Fibroblast of the aortic adventitia (primary cell): ENCODE measurements around the gene JPH4. TPM values are rescaled to one million over a fixed set of nuclear protein-coding genes. Genes with fewer than 3 reads are reported as not detected.
A peak's percentile ranks its signal among the peaks of the same experiment; 100 is the strongest.
"Not testable (repeated sequence)": the region's sequence is repeated elsewhere in the genome, so short reads cannot be mapped to it uniquely, and the experiment has no call there.

ENCODE experiments used
- DNase-seq: peaks from one replicate; pipeline ENCODE4 v3.0.0-alpha.2; 2010; ENCODE audit warnings: low read depth
- H3K4me3 ChIP-seq: 2 replicates; pipeline ENCODE4 v1.5.1; 2011; ENCODE audit warnings: low read depth, mild to moderate bottlenecking, control low read depth, low read length, moderate library complexity
- total RNA-seq: library from RNA; depleted of rRNA; stranded (reverse); fragments of >200 nt; gene quantifications from 2 replicates; pipeline ENCODE4 v1.2.3, GENCODE V29; 2012; ENCODE audit warnings: low replicate concordance
- TF ChIP-seq, protein P1 (sequence below): IDR thresholded peaks from 2 replicates; pipeline ENCODE4 v1.5.1; 2011; ENCODE audit warnings: mild to moderate bottlenecking, low read length, control low read depth, inconsistent platforms; ENCODE audit not compliant: insufficient read depth

The JPH4 gene
- total RNA-seq, 1 donor, result not detected

DNA sequence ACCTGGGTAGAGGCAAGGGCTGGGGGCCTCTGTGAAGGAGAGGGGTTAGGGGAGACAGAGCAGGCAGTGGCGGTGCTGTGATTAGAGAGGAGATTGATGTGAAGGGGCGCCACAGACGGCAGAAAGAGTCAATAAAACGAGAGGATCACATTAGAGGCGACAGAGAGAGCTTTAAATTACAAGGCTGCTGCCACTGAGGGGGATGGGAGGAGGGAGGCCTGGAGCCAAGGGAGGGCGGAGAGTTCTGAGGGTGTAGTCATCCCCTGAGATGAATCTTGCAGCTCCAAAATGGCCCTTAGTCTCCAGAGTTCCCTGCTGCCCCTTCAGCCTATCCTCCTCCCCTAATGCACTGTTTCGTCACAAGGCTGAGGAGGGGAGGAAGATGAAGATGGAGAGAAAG lies 39.8 kb downstream of the JPH4 start:
- peak; percentile 27 for DNase-seq
- TF ChIP-seq, protein P1, sequence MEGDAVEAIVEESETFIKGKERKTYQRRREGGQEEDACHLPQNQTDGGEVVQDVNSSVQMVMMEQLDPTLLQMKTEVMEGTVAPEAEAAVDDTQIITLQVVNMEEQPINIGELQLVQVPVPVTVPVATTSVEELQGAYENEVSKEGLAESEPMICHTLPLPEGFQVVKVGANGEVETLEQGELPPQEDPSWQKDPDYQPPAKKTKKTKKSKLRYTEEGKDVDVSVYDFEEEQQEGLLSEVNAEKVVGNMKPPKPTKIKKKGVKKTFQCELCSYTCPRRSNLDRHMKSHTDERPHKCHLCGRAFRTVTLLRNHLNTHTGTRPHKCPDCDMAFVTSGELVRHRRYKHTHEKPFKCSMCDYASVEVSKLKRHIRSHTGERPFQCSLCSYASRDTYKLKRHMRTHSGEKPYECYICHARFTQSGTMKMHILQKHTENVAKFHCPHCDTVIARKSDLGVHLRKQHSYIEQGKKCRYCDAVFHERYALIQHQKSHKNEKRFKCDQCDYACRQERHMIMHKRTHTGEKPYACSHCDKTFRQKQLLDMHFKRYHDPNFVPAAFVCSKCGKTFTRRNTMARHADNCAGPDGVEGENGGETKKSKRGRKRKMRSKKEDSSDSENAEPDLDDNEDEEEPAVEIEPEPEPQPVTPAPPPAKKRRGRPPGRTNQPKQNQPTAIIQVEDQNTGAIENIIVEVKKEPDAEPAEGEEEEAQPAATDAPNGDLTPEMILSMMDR, result no peak
- H3K4me3 ChIP-seq, result no peak overlapping the region

DNA sequence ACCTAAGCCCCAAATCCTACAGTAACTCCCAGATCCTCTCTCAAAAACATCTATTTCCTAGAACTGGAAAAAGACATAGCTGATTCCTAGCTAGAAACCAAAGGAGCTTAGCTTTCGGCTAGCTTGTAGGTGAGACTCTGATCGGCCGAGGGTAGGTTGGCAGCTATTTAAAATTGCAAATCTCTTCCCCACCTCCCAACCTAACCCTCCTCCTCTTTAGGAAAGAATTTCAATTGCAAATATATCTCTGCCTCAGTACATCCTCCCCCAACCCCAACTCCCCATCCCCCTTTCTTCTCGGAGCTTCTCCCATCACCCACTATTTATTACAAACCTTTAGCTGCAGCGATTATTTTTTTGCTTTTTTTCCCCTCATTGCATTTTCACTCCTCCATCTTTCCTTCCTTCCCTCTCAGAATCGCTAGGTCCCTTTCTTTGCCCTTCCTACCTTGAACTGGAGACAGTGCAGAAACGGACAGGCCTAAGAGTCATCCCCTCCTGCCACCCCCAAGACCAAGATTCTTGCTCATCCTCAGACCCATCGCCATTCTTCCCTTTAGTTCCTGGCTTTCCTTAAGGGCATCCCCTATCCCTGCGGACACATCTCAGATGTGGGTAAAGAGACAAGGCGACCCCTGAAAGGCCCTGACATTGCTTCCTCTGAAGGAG lies 40.4 kb downstream of the JPH4 start:
- no peak overlapping the region for H3K4me3 ChIP-seq
- TF ChIP-seq, protein P1, result no peak
- no peak for DNase-seq

DNA sequence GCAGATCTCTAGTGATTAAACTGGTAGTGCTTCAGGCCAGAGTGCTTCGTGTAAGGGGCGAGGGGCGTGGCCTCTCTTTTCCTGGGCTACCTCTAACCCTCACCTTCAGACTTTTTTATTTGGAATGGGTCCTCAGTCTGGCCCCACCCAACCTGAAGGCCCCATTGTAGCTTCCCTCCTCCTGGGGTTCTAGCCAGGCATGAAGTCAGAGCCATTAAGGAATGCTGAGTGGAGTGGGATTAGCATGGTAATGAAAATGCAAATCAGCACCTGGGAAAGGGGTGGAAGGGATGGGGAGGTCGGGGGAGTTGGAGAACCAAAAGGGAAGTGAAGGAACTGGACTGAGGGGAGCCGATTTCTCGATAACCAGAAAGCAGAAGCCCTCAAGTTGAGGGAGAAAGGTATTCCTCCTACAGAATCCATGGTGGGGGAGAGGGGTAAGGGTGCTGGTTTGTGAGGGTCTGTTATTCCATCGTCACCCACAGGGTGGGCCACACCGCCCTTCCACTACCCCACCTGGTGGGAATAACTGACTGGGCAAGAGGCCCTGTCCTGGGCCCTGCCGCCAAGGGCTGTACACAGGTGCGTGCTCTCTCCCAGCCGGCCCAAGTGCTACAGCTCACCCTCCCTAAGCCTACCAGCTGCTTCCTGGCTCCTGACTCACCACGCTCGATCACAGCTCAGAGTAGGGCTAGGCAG lies 41.1 kb downstream of the JPH4 start:
- H3K4me3 ChIP-seq, result no peak overlapping the region
- TF ChIP-seq, protein P1, result no peak
- DNase-seq, result no peak

DNA sequence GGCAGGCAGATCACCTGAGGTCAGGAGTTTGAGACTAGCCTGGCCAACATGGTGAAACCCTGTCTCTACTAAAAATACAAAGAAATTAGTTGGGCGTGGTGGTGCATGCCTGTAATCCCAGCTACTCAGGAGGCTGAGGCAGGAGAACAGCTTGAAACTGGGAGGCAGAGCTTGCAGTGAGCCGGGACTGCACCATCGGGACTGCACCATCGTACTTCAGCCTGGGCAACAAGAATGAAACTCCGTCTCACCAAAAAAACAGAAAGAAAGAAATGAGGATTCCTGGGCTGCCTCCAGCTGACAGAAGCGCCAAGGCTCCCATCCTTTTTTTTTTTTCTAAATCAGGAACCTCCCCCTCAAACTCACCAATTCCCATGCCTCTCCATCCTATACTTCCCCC lies 41.7 kb downstream of the JPH4 start:
- not testable (repeated sequence) for H3K4me3 ChIP-seq, DNase-seq

DNA sequence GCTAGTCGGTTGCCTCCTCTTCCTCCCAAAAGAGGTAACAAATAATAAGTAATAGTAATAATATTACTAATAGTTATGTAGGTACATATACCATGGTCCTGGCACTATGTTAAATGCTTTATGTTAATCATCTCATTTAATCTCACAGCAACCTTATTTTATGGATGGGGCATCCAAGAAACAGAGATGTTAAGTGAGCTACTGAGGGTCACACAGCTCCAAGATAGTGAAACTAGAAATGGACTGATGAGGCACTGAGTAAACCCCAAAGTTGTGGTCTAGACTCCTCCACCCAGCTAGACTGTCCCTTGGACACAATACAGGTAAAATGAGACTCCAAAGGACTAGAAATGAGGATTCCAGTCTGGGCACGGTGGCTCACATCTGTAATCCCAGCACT lies 42.1 kb downstream of the JPH4 start:
- H3K4me3 ChIP-seq, result no peak overlapping the region
- DNase-seq, result no peak
- TF ChIP-seq, protein P1, result no peak

DNA sequence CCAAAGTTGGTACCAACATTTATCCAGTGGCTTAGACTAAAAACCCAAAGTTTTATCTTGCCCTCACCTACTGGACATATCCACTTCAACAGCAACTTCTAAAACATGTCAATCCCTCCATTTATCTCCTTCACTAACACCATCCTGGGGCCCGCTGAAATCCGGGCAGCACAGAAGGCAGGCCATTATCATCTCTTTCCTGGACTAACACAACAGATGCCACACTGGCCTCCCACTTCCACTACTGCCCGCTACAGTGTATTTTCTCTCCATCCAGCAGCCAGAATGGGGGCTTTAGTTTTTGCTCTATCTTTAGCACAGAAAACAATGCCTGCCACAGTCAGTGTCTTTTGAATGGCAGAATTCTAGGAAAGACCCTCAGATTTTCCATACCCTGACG lies 42.6 kb downstream of the JPH4 start:
- TF ChIP-seq, protein P1, result no peak
- no peak for DNase-seq
- no peak overlapping the region for H3K4me3 ChIP-seq

DNA sequence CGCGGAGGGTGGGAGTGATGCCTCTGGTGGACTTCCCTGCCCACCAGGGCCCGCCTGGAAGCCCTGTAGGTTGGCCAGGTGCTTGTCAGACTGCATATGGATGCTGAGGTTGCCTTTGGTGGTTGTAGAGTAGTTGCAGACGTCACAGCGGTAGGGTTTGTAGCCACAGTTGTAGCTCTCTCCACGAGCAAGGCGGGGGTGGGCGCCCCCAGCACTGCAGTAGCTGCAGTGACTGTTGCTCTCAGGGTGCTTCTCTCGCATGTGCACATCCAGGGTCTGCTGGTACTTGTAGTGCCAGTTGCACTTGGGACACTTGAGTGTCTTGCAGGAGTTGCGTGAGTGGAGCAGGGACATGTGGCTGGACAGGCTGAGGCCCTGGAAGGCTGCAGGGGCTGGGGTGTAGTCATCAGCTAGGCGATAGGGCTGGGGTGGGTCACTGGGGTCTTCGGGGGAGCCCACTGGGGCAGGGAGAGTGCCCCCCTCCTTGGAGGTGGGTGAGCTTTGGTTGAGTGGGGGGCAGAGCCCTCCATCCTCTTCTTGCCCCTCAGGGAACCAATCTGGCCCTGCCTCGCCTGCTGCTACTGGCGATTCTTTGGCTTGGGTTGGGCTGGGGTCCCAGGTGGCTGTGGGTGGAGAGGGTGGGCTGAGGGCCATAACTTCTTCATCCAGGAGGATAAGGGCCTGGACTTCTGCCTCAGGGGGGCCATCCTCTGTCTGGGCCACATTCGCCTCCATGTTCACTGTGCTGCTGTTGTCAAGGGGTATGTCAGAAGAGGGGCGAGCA lies 44.7 kb downstream of the JPH4 start:
- TF ChIP-seq, protein P1, result no peak
- no peak overlapping the region for H3K4me3 ChIP-seq
- no peak for DNase-seq
